ENCODE results near the gene CCDC186. TPM values are rescaled to one million over a fixed set of nuclear protein-coding genes. Genes with fewer than 3 reads are reported as not detected.

Gene CCDC186
- total and polyA plus RNA-seq, 4 donors: 5.3 to 96.7 (median 15.1) TPM

GRCh38 chr10:114100848-114101741, 72.9 kb downstream of the CCDC186 start:
- Histone ChIP-seq H3K4me3 (peak overlapping the region; percentile 29), H3K36me3 (ENCODE audit: control insufficient read depth in 4 of 4, insufficient read depth in 4 of 4, low read length in 4 of 4) (no peaks in the 10 kb centered on the region), H3K9me3 (ENCODE audit: control insufficient read depth in 4 of 4, insufficient read depth in 3 of 4, low read length in 3 of 4) (no peaks in the 10 kb centered on the region), H3K27me3 (ENCODE audit: control insufficient read depth in 3 of 3, insufficient read depth in 3 of 3, low read length in 2 of 3) (peaks cover 0 to 6% (median 0%) of the 10 kb centered on the region in 3 donors), H3K4me1 (ENCODE audit: control insufficient read depth in 5 of 5, insufficient read depth in 5 of 5, low read length in 5 of 5) (peaks cover 0 to 4% (median 3%) of the 10 kb centered on the region in 5 donors), H3K27ac (ENCODE audit: low read depth in 1 of 2, low read length in 1 of 2) (peak overlapping the region in 1 of 2 donors; percentile 7), H3K9ac (ENCODE audit: insufficient read depth in 1 of 2, low read length in 2 of 2) (peak overlapping the region in 1 of 2 donors; percentile 44)
- DNase-seq: peak; percentile 55 to 73 (median 66)
- no peak for ATAC-seq (ENCODE audit: insufficient read depth, low FRiP score)
- WGBS, 2 donors: 6 to 8% methylated on average over 47 of the region's 47 CpGs
- TF ChIP-seq, protein P1, sequence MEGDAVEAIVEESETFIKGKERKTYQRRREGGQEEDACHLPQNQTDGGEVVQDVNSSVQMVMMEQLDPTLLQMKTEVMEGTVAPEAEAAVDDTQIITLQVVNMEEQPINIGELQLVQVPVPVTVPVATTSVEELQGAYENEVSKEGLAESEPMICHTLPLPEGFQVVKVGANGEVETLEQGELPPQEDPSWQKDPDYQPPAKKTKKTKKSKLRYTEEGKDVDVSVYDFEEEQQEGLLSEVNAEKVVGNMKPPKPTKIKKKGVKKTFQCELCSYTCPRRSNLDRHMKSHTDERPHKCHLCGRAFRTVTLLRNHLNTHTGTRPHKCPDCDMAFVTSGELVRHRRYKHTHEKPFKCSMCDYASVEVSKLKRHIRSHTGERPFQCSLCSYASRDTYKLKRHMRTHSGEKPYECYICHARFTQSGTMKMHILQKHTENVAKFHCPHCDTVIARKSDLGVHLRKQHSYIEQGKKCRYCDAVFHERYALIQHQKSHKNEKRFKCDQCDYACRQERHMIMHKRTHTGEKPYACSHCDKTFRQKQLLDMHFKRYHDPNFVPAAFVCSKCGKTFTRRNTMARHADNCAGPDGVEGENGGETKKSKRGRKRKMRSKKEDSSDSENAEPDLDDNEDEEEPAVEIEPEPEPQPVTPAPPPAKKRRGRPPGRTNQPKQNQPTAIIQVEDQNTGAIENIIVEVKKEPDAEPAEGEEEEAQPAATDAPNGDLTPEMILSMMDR (IDR thresholded peaks at IDR 0.05; ENCODE audit: control extremely low read depth, extremely low read depth): no peak

DNA sequence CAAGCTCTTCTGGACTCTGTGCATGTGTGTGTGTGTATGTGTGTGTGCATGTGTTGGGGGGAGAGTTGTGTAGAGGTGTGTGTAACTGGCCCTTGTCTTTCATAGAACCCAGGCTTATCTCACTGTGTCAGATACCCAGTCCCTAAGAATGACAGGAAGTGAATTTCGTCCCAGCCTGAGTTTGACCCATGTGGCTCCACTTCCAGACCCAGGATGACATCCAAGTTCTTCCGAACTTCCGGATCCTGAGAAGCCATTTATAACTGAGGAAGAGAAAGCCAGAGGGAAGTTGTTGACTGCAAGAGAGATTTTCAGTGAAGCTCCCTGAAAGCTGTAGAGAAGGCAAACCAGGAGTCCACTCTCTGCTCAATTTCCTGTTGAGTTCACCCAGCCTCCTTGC, 77.1 kb downstream of the CCDC186 start:
- H3K36me3 ChIP-seq (ENCODE audit: control insufficient read depth in 4 of 4, insufficient read depth in 4 of 4, low read length in 4 of 4): no peaks in the 10 kb centered on the region
- H3K9ac ChIP-seq (ENCODE audit: insufficient read depth in 1 of 2, low read length in 2 of 2): no peak overlapping the region
- ATAC-seq (ENCODE audit: insufficient read depth, low FRiP score): no peak
- TF ChIP-seq, protein P1 (IDR thresholded peaks at IDR 0.05; ENCODE audit: control extremely low read depth, extremely low read depth): no peak
- DNase-seq: no peak
- WGBS, 2 donors: 31 to 46% methylated on average over 3 of the region's 3 CpGs
- H3K4me1 ChIP-seq (ENCODE audit: control insufficient read depth in 5 of 5, insufficient read depth in 5 of 5, low read length in 5 of 5): peaks cover 0 to 4% (median 3%) of the 10 kb centered on the region in 5 donors
- H3K9me3 ChIP-seq (ENCODE audit: control insufficient read depth in 4 of 4, insufficient read depth in 3 of 4, low read length in 3 of 4): peaks cover 0 to 2% (median 0%) of the 10 kb centered on the region in 4 donors
- H3K27ac ChIP-seq (ENCODE audit: low read depth in 1 of 2, low read length in 1 of 2): no peak overlapping the region
- no peak overlapping the region for H3K4me3 ChIP-seq
- peaks cover 0 to 6% (median 0%) of the 10 kb centered on the region in 3 donors for H3K27me3 ChIP-seq (ENCODE audit: control insufficient read depth in 3 of 3, insufficient read depth in 3 of 3, low read length in 2 of 3)

DNA sequence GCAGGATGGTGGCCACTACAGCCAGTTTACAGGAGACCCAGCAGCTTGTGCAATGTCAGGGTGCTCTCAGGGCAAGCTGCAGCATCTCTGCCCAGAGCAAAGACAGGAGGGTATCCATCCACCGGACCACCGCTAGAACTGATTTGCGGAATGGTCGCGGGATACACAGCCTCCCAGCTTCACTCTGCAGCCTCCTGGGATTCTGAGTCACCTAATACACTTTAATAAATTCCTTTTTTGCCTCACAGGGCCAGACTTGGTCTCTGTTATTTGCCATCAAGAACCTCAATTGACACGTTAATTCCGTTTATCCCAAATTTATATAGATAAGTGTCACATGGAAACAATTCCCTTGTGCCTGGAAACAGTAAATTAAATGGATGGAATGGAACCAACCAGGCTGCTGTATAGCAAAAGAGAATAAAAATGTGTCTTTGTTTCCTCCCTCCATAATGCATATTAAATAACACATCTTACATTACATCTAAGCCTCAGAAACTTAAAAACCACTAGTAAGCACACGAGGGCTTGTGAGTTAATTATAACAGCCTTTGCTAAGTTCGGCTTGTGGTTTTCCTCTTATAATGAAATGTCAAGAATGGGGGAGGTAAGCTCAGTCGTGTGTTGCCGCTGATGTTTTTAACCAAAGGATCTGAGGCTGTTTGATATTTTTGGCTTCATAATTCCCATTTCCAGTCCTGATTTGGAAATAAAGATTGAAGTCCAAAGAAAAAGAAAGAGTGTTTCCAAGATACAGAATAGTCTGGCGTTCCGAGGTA, 78.3 kb downstream of the CCDC186 start:
- TF ChIP-seq, protein P1 (IDR thresholded peaks at IDR 0.05; ENCODE audit: control extremely low read depth, extremely low read depth): no peak
- Histone ChIP-seq H3K4me3 (no peak overlapping the region), H3K9me3 (ENCODE audit: control insufficient read depth in 4 of 4, insufficient read depth in 3 of 4, low read length in 3 of 4) (peaks cover 0 to 2% (median 0%) of the 10 kb centered on the region in 4 donors), H3K27me3 (ENCODE audit: control insufficient read depth in 3 of 3, insufficient read depth in 3 of 3, low read length in 2 of 3) (no peaks in the 10 kb centered on the region), H3K9ac (ENCODE audit: insufficient read depth in 1 of 2, low read length in 2 of 2) (no peak overlapping the region), H3K4me1 (ENCODE audit: control insufficient read depth in 5 of 5, insufficient read depth in 5 of 5, low read length in 5 of 5) (peaks cover 0 to 2% (median 0%) of the 10 kb centered on the region in 5 donors), H3K27ac (ENCODE audit: low read depth in 1 of 2, low read length in 1 of 2) (no peak overlapping the region), H3K36me3 (ENCODE audit: control insufficient read depth in 4 of 4, insufficient read depth in 4 of 4, low read length in 4 of 4) (no peaks in the 10 kb centered on the region)
- DNase-seq (no peak), ATAC-seq (ENCODE audit: insufficient read depth, low FRiP score) (no peak)
- WGBS, 2 donors: 57 to 70% methylated on average over 13 of the region's 13 CpGs
